Measurements from ENCODE around the gene PITPNM3.

The PITPNM3 gene

GRCh38 chr17:6437466-6437865 lies 118.9 kb downstream of the PITPNM3 start (continued):
- TF ChIP-seq POU6F1 (CRISPR knock-in tag; IDR thresholded peaks at IDR 0.05; ENCODE audit: borderline replicate concordance, low read depth) = no peak
- no peak for TF ChIP-seq ZNF70 (CRISPR knock-in tag; IDR thresholded peaks at IDR 0.05)

GRCh38 chr17:6435968-6436367 lies 120.4 kb downstream of the PITPNM3 start:
- peak; percentile 99 for ATAC-seq
- TF ChIP-seq BACH2 (CRISPR knock-in tag; IDR thresholded peaks at IDR 0.05; ENCODE audit: borderline replicate concordance) (no peak), ISL1 (CRISPR knock-in tag; IDR thresholded peaks at IDR 0.05) (no peak), GLIS3 (CRISPR knock-in tag; IDR thresholded peaks at IDR 0.05) (no peak), CREB5 (CRISPR knock-in tag; IDR thresholded peaks at IDR 0.05; ENCODE audit: low read depth) (no peak), TOX (CRISPR knock-in tag; IDR thresholded peaks at IDR 0.05; ENCODE audit: borderline replicate concordance) (no peak), ZC3H10 (CRISPR knock-in tag; IDR thresholded peaks at IDR 0.05) (no peak), POU6F1 (CRISPR knock-in tag; IDR thresholded peaks at IDR 0.05; ENCODE audit: borderline replicate concordance, low read depth) (no peak), PATZ1 (CRISPR knock-in tag; IDR thresholded peaks at IDR 0.05; ENCODE audit: borderline replicate concordance) (no peak), ARNTL (CRISPR knock-in tag; IDR thresholded peaks at IDR 0.05; ENCODE audit: borderline replicate concordance, low read depth) (no peak), ZNF70 (CRISPR knock-in tag; IDR thresholded peaks at IDR 0.05) (no peak), SNAI2 (CRISPR knock-in tag; IDR thresholded peaks at IDR 0.05) (no peak)

GRCh38 chr17:6435051-6435450 lies 121.3 kb downstream of the PITPNM3 start, which contains the start of gene AIPL1:
AIPL1 (minus strand) TSS chr17:6435121; CDS start chr17:6435104, 17 bp downstream.
- TF ChIP-seq CSRNP3 (CRISPR knock-in tag; IDR thresholded peaks at IDR 0.05) (no peak), PPARA (CRISPR knock-in tag; IDR thresholded peaks at IDR 0.05; ENCODE audit: borderline replicate concordance) (no peak), ZNF70 (CRISPR knock-in tag; IDR thresholded peaks at IDR 0.05) (no peak), CREB5 (CRISPR knock-in tag; IDR thresholded peaks at IDR 0.05; ENCODE audit: low read depth) (no peak), TSHZ2 (CRISPR knock-in tag; IDR thresholded peaks at IDR 0.05) (no peak), ZNF8 (CRISPR knock-in tag; IDR thresholded peaks at IDR 0.05) (no peak), ARNTL (CRISPR knock-in tag; IDR thresholded peaks at IDR 0.05; ENCODE audit: borderline replicate concordance, low read depth) (no peak), ESRRG (CRISPR knock-in tag; IDR thresholded peaks at IDR 0.05) (no peak)
- ATAC-seq = no peak

Data from SK-N-SH treated with all-trans-retinoic acid at 6 μM for 48 hours (cell line).